ENCODE measurements around the gene MYO1D. TPM values are rescaled to one million over a fixed set of nuclear protein-coding genes. Genes with fewer than 3 reads are reported as not detected.

Gene MYO1D
- total and polyA plus RNA-seq, 4 donors: 22.0 to 75.8 (median 61.4) TPM

GRCh38 chr17:32479074-32479617 is 397.8 kb downstream of the MYO1D start:
- DNase-seq: no peak
- Histone ChIP-seq H3K27ac (ENCODE audit: low read depth in 1 of 2, low read length in 1 of 2) (no peak overlapping the region), H3K4me1 (ENCODE audit: control insufficient read depth in 5 of 5, insufficient read depth in 5 of 5, low read length in 5 of 5) (peaks cover 0 to 13% (median 5%) of the 10 kb centered on the region in 5 donors), H3K27me3 (ENCODE audit: control insufficient read depth in 3 of 3, insufficient read depth in 3 of 3, low read length in 2 of 3) (no peaks in the 10 kb centered on the region), H3K9me3 (ENCODE audit: control insufficient read depth in 4 of 4, insufficient read depth in 3 of 4, low read length in 3 of 4) (no peaks in the 10 kb centered on the region), H3K4me3 (no peak overlapping the region), H3K9ac (ENCODE audit: insufficient read depth in 1 of 2, low read length in 2 of 2) (no peak overlapping the region), H3K36me3 (ENCODE audit: control insufficient read depth in 4 of 4, insufficient read depth in 4 of 4, low read length in 4 of 4) (peaks cover 30 to 69% (median 53%) of the 10 kb centered on the region in 4 donors)
- no peak for ATAC-seq (ENCODE audit: insufficient read depth, low FRiP score)
- 92 to 93% methylated on average over 5 of the region's 5 CpGs for WGBS, 2 donors
- no peak for TF ChIP-seq CTCF (IDR thresholded peaks at IDR 0.05; ENCODE audit: control extremely low read depth, extremely low read depth)

GRCh38 chr17:32477220-32477619 is 399.7 kb downstream of the MYO1D start:
- no peak for TF ChIP-seq CTCF (IDR thresholded peaks at IDR 0.05; ENCODE audit: control extremely low read depth, extremely low read depth)
- H3K9me3 ChIP-seq (ENCODE audit: control insufficient read depth in 4 of 4, insufficient read depth in 3 of 4, low read length in 3 of 4): no peaks in the 10 kb centered on the region

GRCh38 chr17:32475258-32475657 is 401.7 kb downstream of the MYO1D start:
- H3K9me3 ChIP-seq (ENCODE audit: control insufficient read depth in 4 of 4, insufficient read depth in 3 of 4, low read length in 3 of 4): no peaks in the 10 kb centered on the region
- ATAC-seq (ENCODE audit: insufficient read depth, low FRiP score): no peak
- WGBS, 2 donors: 89 to 96% methylated on average over 3 of the region's 3 CpGs
- no peaks in the 10 kb centered on the region for H3K27me3 ChIP-seq (ENCODE audit: control insufficient read depth in 3 of 3, insufficient read depth in 3 of 3, low read length in 2 of 3)
- no peak for TF ChIP-seq CTCF (IDR thresholded peaks at IDR 0.05; ENCODE audit: control extremely low read depth, extremely low read depth)
- no peak for DNase-seq
- no peak overlapping the region for H3K27ac ChIP-seq (ENCODE audit: low read depth in 1 of 2, low read length in 1 of 2)
- H3K4me1 ChIP-seq (ENCODE audit: control insufficient read depth in 5 of 5, insufficient read depth in 5 of 5, low read length in 5 of 5): peaks cover 0 to 9% (median 0%) of the 10 kb centered on the region in 5 donors
- peaks cover 47 to 73% (median 61%) of the 10 kb centered on the region in 4 donors for H3K36me3 ChIP-seq (ENCODE audit: control insufficient read depth in 4 of 4, insufficient read depth in 4 of 4, low read length in 4 of 4)
- H3K4me3 ChIP-seq: no peak overlapping the region
- H3K9ac ChIP-seq (ENCODE audit: insufficient read depth in 1 of 2, low read length in 2 of 2): no peak overlapping the region

More at GRCh38 chr17:32477220-32477619, 399.7 kb downstream of the MYO1D start:
- 94 to 96% methylated on average over 8 of the region's 8 CpGs for WGBS, 2 donors
- Histone ChIP-seq H3K36me3 (ENCODE audit: control insufficient read depth in 4 of 4, insufficient read depth in 4 of 4, low read length in 4 of 4) (peaks cover 37 to 73% (median 56%) of the 10 kb centered on the region in 4 donors), H3K4me3 (no peak overlapping the region), H3K27me3 (ENCODE audit: control insufficient read depth in 3 of 3, insufficient read depth in 3 of 3, low read length in 2 of 3) (no peaks in the 10 kb centered on the region), H3K4me1 (ENCODE audit: control insufficient read depth in 5 of 5, insufficient read depth in 5 of 5, low read length in 5 of 5) (no peaks in the 10 kb centered on the region), H3K27ac (ENCODE audit: low read depth in 1 of 2, low read length in 1 of 2) (no peak overlapping the region), H3K9ac (ENCODE audit: insufficient read depth in 1 of 2, low read length in 2 of 2) (no peak overlapping the region)
- no peak for ATAC-seq (ENCODE audit: insufficient read depth, low FRiP score)
- no peak for DNase-seq

- ATAC-seq (ENCODE audit: insufficient read depth, low FRiP score): no peak
- DNase-seq: no peak
- no peak for TF ChIP-seq CTCF (IDR thresholded peaks at IDR 0.05; ENCODE audit: control extremely low read depth, extremely low read depth)
- 96 to 99% methylated on average over 4 of the region's 4 CpGs for WGBS, 2 donors
- H3K4me1 ChIP-seq (ENCODE audit: control insufficient read depth in 5 of 5, insufficient read depth in 5 of 5, low read length in 5 of 5): peaks cover 0 to 9% (median 0%) of the 10 kb centered on the region in 5 donors
- no peaks in the 10 kb centered on the region for H3K9me3 ChIP-seq (ENCODE audit: control insufficient read depth in 4 of 4, insufficient read depth in 3 of 4, low read length in 3 of 4)
- H3K36me3 ChIP-seq (ENCODE audit: control insufficient read depth in 4 of 4, insufficient read depth in 4 of 4, low read length in 4 of 4): peaks cover 46 to 64% (median 58%) of the 10 kb centered on the region in 4 donors
- H3K27me3 ChIP-seq (ENCODE audit: control insufficient read depth in 3 of 3, insufficient read depth in 3 of 3, low read length in 2 of 3): no peaks in the 10 kb centered on the region
- H3K27ac ChIP-seq (ENCODE audit: low read depth in 1 of 2, low read length in 1 of 2): no peak overlapping the region
- H3K4me3 ChIP-seq: no peak overlapping the region
- no peak overlapping the region for H3K9ac ChIP-seq (ENCODE audit: insufficient read depth in 1 of 2, low read length in 2 of 2)
Observed at GRCh38 chr17:32471652-32472051, 405.3 kb downstream of the MYO1D start.
